ENCODE data around the gene MPPED1. TPM values are rescaled to one million over a fixed set of nuclear protein-coding genes. Genes with fewer than 3 reads are reported as not detected.

MPPED1 gene
- total RNA-seq, 2 experiments from 2014 or later: not detected

GRCh38 chr22:43427296-43428004, 15.6 kb downstream of the MPPED1 start:
- peaks cover 36% of the 10 kb centered on the region for H3K27me3 Mint-ChIP-seq
- H3K4me3 Mint-ChIP-seq: no peak overlapping the region
- DNase-seq: no peak
- H3K9me3 Mint-ChIP-seq: no peaks in the 10 kb centered on the region
- H3K27ac Mint-ChIP-seq: no peak overlapping the region
- no peaks in the 10 kb centered on the region for H3K36me3 Mint-ChIP-seq
- no peaks in the 10 kb centered on the region for H3K4me1 Mint-ChIP-seq

- Mint-ChIP-seq H3K4me3 (no peak overlapping the region), H3K27ac (no peak overlapping the region), H3K9me3 (no peaks in the 10 kb centered on the region), H3K4me1 (no peaks in the 10 kb centered on the region), H3K27me3 (peaks cover 36% of the 10 kb centered on the region), H3K36me3 (no peaks in the 10 kb centered on the region)
- DNase-seq: no peak
These were observed 16.2 kb downstream of the MPPED1 start for GRCh38 chr22:43428005-43428485.

GRCh38 chr22:43428521-43428920, 16.7 kb downstream of the MPPED1 start:
- H3K27me3 Mint-ChIP-seq: peaks cover 36% of the 10 kb centered on the region
- H3K27ac Mint-ChIP-seq: no peak overlapping the region
- H3K4me3 Mint-ChIP-seq: no peak overlapping the region
- no peak for DNase-seq
- H3K4me1 Mint-ChIP-seq: no peaks in the 10 kb centered on the region
- H3K36me3 Mint-ChIP-seq: no peaks in the 10 kb centered on the region
- H3K9me3 Mint-ChIP-seq: no peaks in the 10 kb centered on the region

- Mint-ChIP-seq H3K27me3 (peaks cover 36% of the 10 kb centered on the region), H3K27ac (no peak overlapping the region)
These were observed 17.6 kb downstream of the MPPED1 start for GRCh38 chr22:43429426-43429825.

GRCh38 chr22:43431808-43432554, 20.2 kb downstream of the MPPED1 start:
- H3K36me3 Mint-ChIP-seq: no peaks in the 10 kb centered on the region
- H3K27me3 Mint-ChIP-seq: peaks cover 33% of the 10 kb centered on the region
- no peaks in the 10 kb centered on the region for H3K4me1 Mint-ChIP-seq
- H3K9me3 Mint-ChIP-seq: no peaks in the 10 kb centered on the region
- H3K27ac Mint-ChIP-seq: no peak overlapping the region
- no peak for DNase-seq
- no peak overlapping the region for H3K4me3 Mint-ChIP-seq

More at GRCh38 chr22:43429426-43429825, 17.6 kb downstream of the MPPED1 start:
- no peak for DNase-seq
- no peaks in the 10 kb centered on the region for H3K4me1 Mint-ChIP-seq
- H3K36me3 Mint-ChIP-seq: no peaks in the 10 kb centered on the region
- no peaks in the 10 kb centered on the region for H3K9me3 Mint-ChIP-seq
- no peak overlapping the region for H3K4me3 Mint-ChIP-seq

- Mint-ChIP-seq H3K4me3 (no peak overlapping the region), H3K27ac (no peak overlapping the region), H3K9me3 (no peaks in the 10 kb centered on the region), H3K27me3 (peaks cover 33% of the 10 kb centered on the region), H3K36me3 (no peaks in the 10 kb centered on the region), H3K4me1 (no peaks in the 10 kb centered on the region)
- no peak for DNase-seq
These were observed 21.1 kb downstream of the MPPED1 start for GRCh38 chr22:43432883-43433415.

GRCh38 chr22:43433451-43434274, 21.8 kb downstream of the MPPED1 start:
- Mint-ChIP-seq H3K27me3 (peaks cover 33% of the 10 kb centered on the region), H3K4me3 (no peak overlapping the region), H3K36me3 (no peaks in the 10 kb centered on the region), H3K9me3 (no peaks in the 10 kb centered on the region), H3K4me1 (no peaks in the 10 kb centered on the region), H3K27ac (no peak overlapping the region)
- DNase-seq: no peak

- Mint-ChIP-seq H3K4me3 (no peak overlapping the region), H3K4me1 (no peaks in the 10 kb centered on the region), H3K36me3 (no peaks in the 10 kb centered on the region), H3K27me3 (peaks cover 26% of the 10 kb centered on the region), H3K9me3 (no peaks in the 10 kb centered on the region), H3K27ac (no peak overlapping the region)
- no peak for DNase-seq
These were observed 22.6 kb downstream of the MPPED1 start for GRCh38 chr22:43434275-43434927.

- Mint-ChIP-seq H3K27ac (no peak overlapping the region), H3K4me3 (no peak overlapping the region), H3K4me1 (no peaks in the 10 kb centered on the region), H3K36me3 (no peaks in the 10 kb centered on the region), H3K9me3 (no peaks in the 10 kb centered on the region), H3K27me3 (peaks cover 21% of the 10 kb centered on the region)
- no peak for DNase-seq
These were observed 23.1 kb downstream of the MPPED1 start for GRCh38 chr22:43434928-43435311.

- H3K9me3 Mint-ChIP-seq: no peaks in the 10 kb centered on the region
- H3K4me1 Mint-ChIP-seq: no peaks in the 10 kb centered on the region
- no peaks in the 10 kb centered on the region for H3K36me3 Mint-ChIP-seq
- no peak overlapping the region for H3K4me3 Mint-ChIP-seq
- no peak overlapping the region for H3K27ac Mint-ChIP-seq
- no peak for DNase-seq
- peaks cover 12% of the 10 kb centered on the region for H3K27me3 Mint-ChIP-seq
These were observed 24.3 kb downstream of the MPPED1 start for GRCh38 chr22:43435851-43436811.

- Mint-ChIP-seq H3K4me1 (no peaks in the 10 kb centered on the region), H3K9me3 (no peaks in the 10 kb centered on the region), H3K27me3 (peaks cover 6% of the 10 kb centered on the region), H3K36me3 (no peaks in the 10 kb centered on the region), H3K27ac (no peak overlapping the region), H3K4me3 (no peak overlapping the region)
- no peak for DNase-seq
These were observed 25.1 kb downstream of the MPPED1 start for GRCh38 chr22:43436868-43437267.

- Mint-ChIP-seq H3K4me1 (no peaks in the 10 kb centered on the region), H3K27me3 (no peaks in the 10 kb centered on the region), H3K36me3 (no peaks in the 10 kb centered on the region), H3K9me3 (no peaks in the 10 kb centered on the region), H3K4me3 (no peak overlapping the region), H3K27ac (no peak overlapping the region)
- DNase-seq: no peak
These were observed 26.2 kb downstream of the MPPED1 start for GRCh38 chr22:43437871-43438475.

- Mint-ChIP-seq H3K27ac (no peak overlapping the region), H3K36me3 (no peaks in the 10 kb centered on the region), H3K9me3 (no peaks in the 10 kb centered on the region), H3K4me1 (no peaks in the 10 kb centered on the region), H3K4me3 (no peak overlapping the region), H3K27me3 (no peaks in the 10 kb centered on the region)
- DNase-seq: no peak
These were observed 27.0 kb downstream of the MPPED1 start for GRCh38 chr22:43438666-43439347.
